ENCODE data around the gene CYP51A1. TPM values are rescaled to one million over a fixed set of nuclear protein-coding genes. Genes with fewer than 3 reads are reported as not detected.

The CYP51A1 gene
- polyA plus RNA-seq, 1 donor from 2014 or later, result 137 TPM

DNA sequence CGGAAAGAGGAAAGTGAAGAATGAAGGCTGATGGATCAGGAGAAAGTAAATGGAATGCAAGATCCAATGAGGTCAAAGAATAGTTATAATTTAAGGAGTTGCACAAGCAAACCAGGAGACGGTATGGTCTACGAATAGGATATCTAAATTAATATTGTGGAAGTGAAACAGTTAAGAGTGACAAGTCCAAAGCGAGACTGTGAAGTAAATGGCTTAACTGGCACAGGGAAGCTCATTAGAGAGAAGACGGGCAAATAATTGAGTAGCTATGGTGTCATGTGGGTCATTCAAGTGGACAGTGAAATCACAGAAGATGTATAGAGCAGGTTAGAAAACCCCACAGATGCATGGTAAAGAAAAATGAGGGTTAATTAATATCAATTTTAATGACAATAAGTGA lies 3.2 kb downstream of the CYP51A1 start:
- Histone ChIP-seq H3K9me2 (ENCODE audit: insufficient read depth, low read length) (no peaks in the 10 kb centered on the region), H3K9me3 (ENCODE audit: low read length) (no peaks in the 10 kb centered on the region), H3K9ac (ENCODE audit: low read length) (no peak overlapping the region), H3K79me2 (replicated peaks; ENCODE audit: insufficient read depth, low read length) (peaks cover 47% of the 10 kb centered on the region), H2AFZ (ENCODE audit: low read depth, low read length) (no peak overlapping the region), H3F3A (ENCODE audit: insufficient read depth, low read length, poor library complexity, severe bottlenecking) (no peaks in the 10 kb centered on the region), H3K4me3 (ENCODE audit: low read length) (peak overlapping the region; percentile 96), H3K27ac (ENCODE audit: low read length) (no peak overlapping the region), H3K4me2 (ENCODE audit: low read length) (peak overlapping the region; percentile 59), H3K27me3 (ENCODE audit: insufficient read depth, low read depth, low read length) (no peaks in the 10 kb centered on the region), H4K20me1 (ENCODE audit: insufficient read depth) (no peaks in the 10 kb centered on the region), H3K36me3 (ENCODE audit: insufficient read depth, low read length) (no peaks in the 10 kb centered on the region)
- TF ChIP-seq, protein P1, sequence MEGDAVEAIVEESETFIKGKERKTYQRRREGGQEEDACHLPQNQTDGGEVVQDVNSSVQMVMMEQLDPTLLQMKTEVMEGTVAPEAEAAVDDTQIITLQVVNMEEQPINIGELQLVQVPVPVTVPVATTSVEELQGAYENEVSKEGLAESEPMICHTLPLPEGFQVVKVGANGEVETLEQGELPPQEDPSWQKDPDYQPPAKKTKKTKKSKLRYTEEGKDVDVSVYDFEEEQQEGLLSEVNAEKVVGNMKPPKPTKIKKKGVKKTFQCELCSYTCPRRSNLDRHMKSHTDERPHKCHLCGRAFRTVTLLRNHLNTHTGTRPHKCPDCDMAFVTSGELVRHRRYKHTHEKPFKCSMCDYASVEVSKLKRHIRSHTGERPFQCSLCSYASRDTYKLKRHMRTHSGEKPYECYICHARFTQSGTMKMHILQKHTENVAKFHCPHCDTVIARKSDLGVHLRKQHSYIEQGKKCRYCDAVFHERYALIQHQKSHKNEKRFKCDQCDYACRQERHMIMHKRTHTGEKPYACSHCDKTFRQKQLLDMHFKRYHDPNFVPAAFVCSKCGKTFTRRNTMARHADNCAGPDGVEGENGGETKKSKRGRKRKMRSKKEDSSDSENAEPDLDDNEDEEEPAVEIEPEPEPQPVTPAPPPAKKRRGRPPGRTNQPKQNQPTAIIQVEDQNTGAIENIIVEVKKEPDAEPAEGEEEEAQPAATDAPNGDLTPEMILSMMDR (IDR thresholded peaks at IDR 0.05; ENCODE audit: poor library complexity, severe bottlenecking), result no peak
- TF ChIP-seq, protein P2, sequence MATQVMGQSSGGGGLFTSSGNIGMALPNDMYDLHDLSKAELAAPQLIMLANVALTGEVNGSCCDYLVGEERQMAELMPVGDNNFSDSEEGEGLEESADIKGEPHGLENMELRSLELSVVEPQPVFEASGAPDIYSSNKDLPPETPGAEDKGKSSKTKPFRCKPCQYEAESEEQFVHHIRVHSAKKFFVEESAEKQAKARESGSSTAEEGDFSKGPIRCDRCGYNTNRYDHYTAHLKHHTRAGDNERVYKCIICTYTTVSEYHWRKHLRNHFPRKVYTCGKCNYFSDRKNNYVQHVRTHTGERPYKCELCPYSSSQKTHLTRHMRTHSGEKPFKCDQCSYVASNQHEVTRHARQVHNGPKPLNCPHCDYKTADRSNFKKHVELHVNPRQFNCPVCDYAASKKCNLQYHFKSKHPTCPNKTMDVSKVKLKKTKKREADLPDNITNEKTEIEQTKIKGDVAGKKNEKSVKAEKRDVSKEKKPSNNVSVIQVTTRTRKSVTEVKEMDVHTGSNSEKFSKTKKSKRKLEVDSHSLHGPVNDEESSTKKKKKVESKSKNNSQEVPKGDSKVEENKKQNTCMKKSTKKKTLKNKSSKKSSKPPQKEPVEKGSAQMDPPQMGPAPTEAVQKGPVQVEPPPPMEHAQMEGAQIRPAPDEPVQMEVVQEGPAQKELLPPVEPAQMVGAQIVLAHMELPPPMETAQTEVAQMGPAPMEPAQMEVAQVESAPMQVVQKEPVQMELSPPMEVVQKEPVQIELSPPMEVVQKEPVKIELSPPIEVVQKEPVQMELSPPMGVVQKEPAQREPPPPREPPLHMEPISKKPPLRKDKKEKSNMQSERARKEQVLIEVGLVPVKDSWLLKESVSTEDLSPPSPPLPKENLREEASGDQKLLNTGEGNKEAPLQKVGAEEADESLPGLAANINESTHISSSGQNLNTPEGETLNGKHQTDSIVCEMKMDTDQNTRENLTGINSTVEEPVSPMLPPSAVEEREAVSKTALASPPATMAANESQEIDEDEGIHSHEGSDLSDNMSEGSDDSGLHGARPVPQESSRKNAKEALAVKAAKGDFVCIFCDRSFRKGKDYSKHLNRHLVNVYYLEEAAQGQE (IDR thresholded peaks at IDR 0.05; ENCODE audit: borderline replicate concordance), result no peak
- TF ChIP-seq POLR2AphosphoS5 (IDR thresholded peaks at IDR 0.05) (no peak), EP300 (conservative IDR thresholded peaks at IDR 0.05; ENCODE audit: poor library complexity, severe bottlenecking) (no peak), TAF1 (IDR thresholded peaks at IDR 0.05; ENCODE audit: low read depth) (no peak), SMC3 (conservative IDR thresholded peaks at IDR 0.05; ENCODE audit: poor library complexity) (no peak), MXI1 (conservative IDR thresholded peaks at IDR 0.05; ENCODE audit: poor library complexity, severe bottlenecking) (no peak), RAD21 (conservative IDR thresholded peaks at IDR 0.05) (no peak), EZH2 (IDR thresholded peaks at IDR 0.05; ENCODE audit: borderline replicate concordance, insufficient read depth, low read length, poor library complexity, severe bottlenecking) (no peak)

DNA sequence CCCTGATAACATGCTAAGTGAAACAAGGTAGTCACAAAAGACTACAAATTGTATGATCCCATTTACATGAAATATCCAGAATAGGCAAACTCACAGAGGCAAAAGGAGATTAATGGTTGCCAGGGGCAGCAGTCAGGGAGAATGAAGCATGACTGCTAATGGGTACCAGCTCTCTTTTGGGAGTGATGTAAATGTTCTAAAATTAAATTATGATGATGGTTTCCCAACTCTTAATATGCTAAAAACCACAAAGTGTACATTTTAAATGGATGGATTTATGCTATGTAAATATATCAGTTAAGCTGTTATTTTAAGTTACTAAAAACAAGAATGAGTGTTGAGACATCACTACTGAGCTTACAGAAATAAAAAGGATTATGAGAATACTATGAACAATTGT lies 12.6 kb downstream of the CYP51A1 start:
- peaks cover 28% of the 10 kb centered on the region for H3K36me3 ChIP-seq (ENCODE audit: insufficient read depth, low read length)
- H3K79me2 ChIP-seq (replicated peaks; ENCODE audit: insufficient read depth, low read length), result peaks cover 39% of the 10 kb centered on the region
- no peaks in the 10 kb centered on the region for H4K20me1 ChIP-seq (ENCODE audit: insufficient read depth)
- H3K9me3 ChIP-seq (ENCODE audit: low read length), result no peaks in the 10 kb centered on the region
- no peak overlapping the region for H3K4me2 ChIP-seq (ENCODE audit: low read length)
- no peak overlapping the region for H3K27ac ChIP-seq (ENCODE audit: low read length)
- H3K4me3 ChIP-seq (ENCODE audit: low read length), result no peak overlapping the region
- TF ChIP-seq SMC3 (conservative IDR thresholded peaks at IDR 0.05; ENCODE audit: poor library complexity) (no peak), POLR2AphosphoS5 (IDR thresholded peaks at IDR 0.05) (no peak), MXI1 (conservative IDR thresholded peaks at IDR 0.05; ENCODE audit: poor library complexity, severe bottlenecking) (no peak), EZH2 (IDR thresholded peaks at IDR 0.05; ENCODE audit: borderline replicate concordance, insufficient read depth, low read length, poor library complexity, severe bottlenecking) (no peak), RAD21 (conservative IDR thresholded peaks at IDR 0.05) (no peak), EP300 (conservative IDR thresholded peaks at IDR 0.05; ENCODE audit: poor library complexity, severe bottlenecking) (no peak), TAF1 (IDR thresholded peaks at IDR 0.05; ENCODE audit: low read depth) (no peak)
- TF ChIP-seq, protein P1 (IDR thresholded peaks at IDR 0.05; ENCODE audit: poor library complexity, severe bottlenecking), result no peak
- TF ChIP-seq, protein P2 (IDR thresholded peaks at IDR 0.05; ENCODE audit: borderline replicate concordance), result no peak
- H2AFZ ChIP-seq (ENCODE audit: low read depth, low read length), result no peak overlapping the region
- H3F3A ChIP-seq (ENCODE audit: insufficient read depth, low read length, poor library complexity, severe bottlenecking), result no peaks in the 10 kb centered on the region
- no peak overlapping the region for H3K9ac ChIP-seq (ENCODE audit: low read length)
- no peaks in the 10 kb centered on the region for H3K27me3 ChIP-seq (ENCODE audit: insufficient read depth, low read depth, low read length)
- H3K9me2 ChIP-seq (ENCODE audit: insufficient read depth, low read length), result no peaks in the 10 kb centered on the region

Measured in neural cell (in vitro differentiated cells).